ENCODE results near the gene HNRNPH1.

The HNRNPH1 gene

DNA sequence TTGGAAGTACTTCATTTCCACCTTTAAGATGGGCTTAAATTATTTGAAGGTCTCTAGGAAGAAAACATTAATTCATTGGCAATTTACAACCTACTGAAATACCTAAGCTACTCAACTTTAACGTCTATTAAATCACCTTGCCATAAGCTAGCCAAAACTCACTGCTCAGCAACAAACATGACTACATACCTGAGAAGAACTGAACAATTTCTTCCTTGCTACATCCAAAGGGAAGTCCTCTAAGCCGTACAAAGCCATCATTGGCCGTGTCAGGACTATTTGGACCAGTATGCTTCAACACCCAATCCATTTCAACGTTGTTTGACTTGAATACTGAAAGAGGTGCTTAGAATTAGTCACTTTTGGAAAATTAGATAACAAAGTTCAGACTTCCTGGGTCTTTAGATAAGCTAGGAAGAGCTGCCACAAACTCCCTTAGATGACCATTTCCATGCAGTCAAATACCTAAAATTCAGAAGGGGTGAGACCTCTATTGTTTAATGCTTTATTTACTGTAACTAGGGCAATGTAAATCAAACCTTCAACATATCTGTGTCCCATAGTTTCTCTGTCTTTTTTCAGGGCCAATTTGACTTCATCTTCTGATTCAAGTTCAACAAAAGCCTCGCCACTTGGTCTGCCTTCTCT, 2.6 kb downstream of the HNRNPH1 start:
- in situ Hi-C loops (cut with HindIII; ENCODE audit: low sequenced_read_pairs), result no loop called here
- no peak for DNase-seq (ENCODE audit: low read depth, low spot score)
- TF ChIP-seq, protein P1, sequence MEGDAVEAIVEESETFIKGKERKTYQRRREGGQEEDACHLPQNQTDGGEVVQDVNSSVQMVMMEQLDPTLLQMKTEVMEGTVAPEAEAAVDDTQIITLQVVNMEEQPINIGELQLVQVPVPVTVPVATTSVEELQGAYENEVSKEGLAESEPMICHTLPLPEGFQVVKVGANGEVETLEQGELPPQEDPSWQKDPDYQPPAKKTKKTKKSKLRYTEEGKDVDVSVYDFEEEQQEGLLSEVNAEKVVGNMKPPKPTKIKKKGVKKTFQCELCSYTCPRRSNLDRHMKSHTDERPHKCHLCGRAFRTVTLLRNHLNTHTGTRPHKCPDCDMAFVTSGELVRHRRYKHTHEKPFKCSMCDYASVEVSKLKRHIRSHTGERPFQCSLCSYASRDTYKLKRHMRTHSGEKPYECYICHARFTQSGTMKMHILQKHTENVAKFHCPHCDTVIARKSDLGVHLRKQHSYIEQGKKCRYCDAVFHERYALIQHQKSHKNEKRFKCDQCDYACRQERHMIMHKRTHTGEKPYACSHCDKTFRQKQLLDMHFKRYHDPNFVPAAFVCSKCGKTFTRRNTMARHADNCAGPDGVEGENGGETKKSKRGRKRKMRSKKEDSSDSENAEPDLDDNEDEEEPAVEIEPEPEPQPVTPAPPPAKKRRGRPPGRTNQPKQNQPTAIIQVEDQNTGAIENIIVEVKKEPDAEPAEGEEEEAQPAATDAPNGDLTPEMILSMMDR (IDR thresholded peaks at IDR 0.05; ENCODE audit: low read depth, low read length), result no peak

DNA sequence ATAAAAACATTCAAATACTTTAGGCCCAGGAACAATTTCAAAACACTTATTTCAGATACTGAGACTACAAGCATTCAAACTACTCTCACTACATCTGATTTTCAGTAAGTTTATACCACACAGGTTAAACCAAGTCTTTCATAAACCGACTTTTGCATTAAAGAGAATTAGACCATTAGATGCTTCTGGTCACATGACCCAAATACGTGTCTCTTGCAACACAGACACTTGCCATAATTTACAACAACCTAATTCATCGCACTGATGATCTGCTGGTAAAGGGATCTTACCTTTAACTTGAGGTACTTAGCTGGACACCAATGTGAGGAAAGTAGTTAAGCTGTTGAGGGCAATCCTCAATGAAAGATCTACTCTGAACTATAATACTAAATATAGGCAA, 3.2 kb downstream of the HNRNPH1 start:
- peak overlapping the region; percentile 100 for H3K4me3 ChIP-seq (ENCODE audit: low read depth, low read length)
- in situ Hi-C loops (cut with HindIII; ENCODE audit: low sequenced_read_pairs), result no loop called here
- TF ChIP-seq, protein P1 (IDR thresholded peaks at IDR 0.05; ENCODE audit: low read depth, low read length), result no peak
- no peak for DNase-seq (ENCODE audit: low read depth, low spot score)

More for the DNA sequence above, 2.6 kb downstream of the HNRNPH1 start:
- peak overlapping the region; percentile 100 for H3K4me3 ChIP-seq (ENCODE audit: low read depth, low read length)

DNA sequence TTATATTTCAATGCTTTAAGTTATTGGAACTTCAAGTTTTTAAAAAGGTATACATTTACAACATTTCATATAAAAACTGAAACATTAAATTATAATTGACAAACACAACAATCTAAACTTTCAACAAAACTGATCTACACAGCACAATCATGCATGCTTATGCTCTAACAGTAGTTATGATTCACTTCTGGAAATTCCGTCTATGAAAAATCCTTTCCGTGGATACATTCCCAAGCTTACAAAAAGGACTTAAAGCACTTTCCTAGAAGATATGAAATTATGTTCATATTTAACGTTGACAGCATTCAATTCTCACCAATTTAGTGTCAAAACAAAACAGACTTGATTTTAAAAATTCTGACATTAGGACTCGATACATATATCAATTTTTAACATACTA, 3.7 kb downstream of the HNRNPH1 start:
- in situ Hi-C loops (cut with HindIII; ENCODE audit: low sequenced_read_pairs), result no loop called here
- H3K4me3 ChIP-seq (ENCODE audit: low read depth, low read length), result peak overlapping the region; percentile 100
- DNase-seq (ENCODE audit: low read depth, low spot score), result no peak
- TF ChIP-seq, protein P1 (IDR thresholded peaks at IDR 0.05; ENCODE audit: low read depth, low read length), result no peak

DNA sequence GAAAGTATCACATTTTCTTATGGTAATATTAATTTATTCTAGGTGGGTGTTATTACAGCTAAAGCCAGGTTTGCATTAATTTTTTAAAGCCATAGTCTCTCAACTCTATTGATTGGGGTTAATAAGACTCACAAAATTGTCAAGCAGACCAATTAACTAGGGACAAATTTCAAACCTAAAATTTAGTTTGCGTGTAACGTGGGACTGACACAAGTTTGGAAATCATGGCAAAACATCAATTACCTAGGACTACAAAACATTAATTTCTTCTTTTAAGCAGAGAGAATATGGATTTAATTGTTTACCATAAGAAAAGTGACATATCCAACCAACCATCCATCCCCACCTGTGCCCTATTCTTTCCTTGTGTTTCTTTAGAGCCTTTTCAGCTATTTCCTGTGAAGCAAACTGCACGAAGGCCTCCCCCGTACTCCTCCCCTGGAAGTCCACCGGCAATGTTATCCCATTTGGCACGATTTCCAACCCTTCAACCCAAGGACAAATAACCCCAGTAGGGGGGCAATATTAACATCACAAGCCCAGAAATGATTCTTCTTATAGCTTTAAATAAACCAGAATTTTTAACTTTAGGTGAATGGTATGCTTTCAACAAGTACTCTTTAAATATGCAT, 4.4 kb downstream of the HNRNPH1 start:
- TF ChIP-seq, protein P1 (IDR thresholded peaks at IDR 0.05; ENCODE audit: low read depth, low read length), result no peak
- in situ Hi-C loops (cut with HindIII; ENCODE audit: low sequenced_read_pairs), result no loop called here
- H3K4me3 ChIP-seq (ENCODE audit: low read depth, low read length), result peak overlapping the region; percentile 100
- no peak for DNase-seq (ENCODE audit: low read depth, low spot score)

DNA sequence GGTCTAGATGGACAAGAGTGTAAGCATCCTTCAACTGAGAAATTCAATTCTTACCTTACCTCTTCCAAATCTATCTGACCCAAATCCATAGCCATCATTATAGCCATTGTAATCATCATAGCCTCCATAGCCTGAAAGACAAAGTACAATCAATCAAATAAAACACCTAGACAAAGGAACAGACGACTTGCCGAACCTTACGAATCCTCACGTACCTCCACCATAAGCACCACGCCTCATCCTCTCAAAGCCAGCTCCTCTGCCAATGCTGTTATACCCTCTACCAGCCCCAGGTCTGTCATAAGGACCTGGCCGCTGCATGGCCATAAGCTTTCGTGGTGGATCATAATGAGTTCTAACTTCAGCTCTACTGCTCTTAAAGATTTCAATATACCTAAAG, 5.5 kb downstream of the HNRNPH1 start:
- no peak for DNase-seq (ENCODE audit: low read depth, low spot score)
- TF ChIP-seq, protein P1 (IDR thresholded peaks at IDR 0.05; ENCODE audit: low read depth, low read length), result no peak
- in situ Hi-C loops (cut with HindIII; ENCODE audit: low sequenced_read_pairs), result no loop called here
- no peak overlapping the region for H3K4me3 ChIP-seq (ENCODE audit: low read depth, low read length)

DNA sequence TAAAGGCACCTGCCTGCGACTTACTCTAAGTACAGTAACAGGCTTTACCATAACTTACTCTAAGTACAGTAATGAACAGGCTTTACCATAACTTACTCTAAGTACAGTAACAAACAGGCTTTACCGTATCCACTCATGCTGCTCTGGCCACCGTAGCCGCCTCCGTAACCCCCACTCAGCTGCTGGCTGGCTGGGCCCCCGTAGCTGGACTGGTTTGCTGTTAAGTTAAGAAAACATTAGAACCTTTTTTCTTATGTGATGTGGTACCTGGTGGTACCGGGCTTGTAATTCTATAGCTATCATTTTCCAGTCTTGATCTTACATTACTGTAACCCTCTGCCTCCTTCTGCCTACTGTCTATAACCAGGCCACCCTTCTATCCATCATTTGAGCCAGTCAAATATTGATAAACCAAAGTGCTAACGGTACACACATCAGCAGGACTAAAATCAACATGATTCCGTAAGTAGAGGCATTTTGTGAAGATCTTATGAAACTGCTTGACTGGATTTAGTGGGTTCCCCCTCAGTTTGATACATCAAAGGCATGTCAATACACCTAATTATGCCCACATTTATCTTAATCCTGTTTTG, 7.4 kb downstream of the HNRNPH1 start:
- no peak for DNase-seq (ENCODE audit: low read depth, low spot score)
- TF ChIP-seq, protein P1 (IDR thresholded peaks at IDR 0.05; ENCODE audit: low read depth, low read length), result no peak
- no peak overlapping the region for H3K4me3 ChIP-seq (ENCODE audit: low read depth, low read length)
- in situ Hi-C loops (cut with HindIII; ENCODE audit: low sequenced_read_pairs), result no loop called here

Measured in astrocyte of the spinal cord (primary cell).